Cortex of kidney (tissue), 1 donor: ENCODE results near the gene UGT2B15.
"Not testable (repeated sequence)": the region's sequence is repeated elsewhere in the genome, so short reads cannot be mapped to it uniquely, and the experiment has no call there.

ENCODE experiments used
- DNase-seq: peaks from one replicate; lab custom pipeline; 2025; lab: John Stamatoyannopoulos, UW

The UGT2B15 gene

DNA sequence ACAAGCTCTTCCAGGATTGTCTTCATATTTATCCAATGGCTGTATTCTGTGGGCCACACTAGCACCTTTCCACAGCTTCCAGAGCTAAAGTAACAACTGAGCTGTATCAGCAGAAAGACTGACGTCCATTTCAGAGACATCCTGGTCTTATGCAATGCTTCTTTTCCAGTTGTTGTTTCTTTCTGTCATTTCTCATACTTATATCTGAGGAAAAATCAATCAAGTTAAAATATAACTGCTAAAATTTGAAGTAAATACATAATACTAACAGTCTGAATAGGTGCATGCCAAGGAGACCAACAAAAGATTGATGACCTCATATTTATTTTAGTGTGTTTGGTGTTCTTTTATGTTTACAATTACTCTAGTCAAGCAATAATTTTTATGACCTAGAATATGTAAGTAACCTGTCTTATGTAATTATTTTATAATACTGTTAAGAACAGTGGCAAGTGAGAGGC is at the start of gene UGT2B15:
UGT2B15 (minus strand) TSS at position 174 of the 461 bp plus-strand sequence; CDS start at position 140, 34 bp downstream.
- DNase-seq, result not testable (repeated sequence)

DNA sequence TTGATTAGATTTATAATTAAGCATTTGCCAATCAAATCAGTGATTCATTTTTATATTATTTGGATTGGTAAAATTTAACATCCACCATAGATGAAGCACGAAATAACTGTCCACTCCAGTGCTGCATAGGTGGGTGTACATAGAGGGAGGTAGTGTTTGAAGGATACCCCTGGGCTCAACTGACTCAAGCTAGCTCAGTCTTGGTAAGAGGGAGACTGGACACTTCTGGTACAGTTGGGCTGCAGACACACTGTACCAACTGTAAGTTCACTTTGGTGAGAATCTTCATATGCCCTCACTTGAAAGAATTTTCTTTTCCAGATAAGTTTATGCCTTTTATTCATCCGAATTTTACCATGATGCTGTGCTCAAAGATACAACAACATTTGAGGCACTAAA is 48.6 kb upstream of the UGT2B15 start:
- no peak for DNase-seq

DNA sequence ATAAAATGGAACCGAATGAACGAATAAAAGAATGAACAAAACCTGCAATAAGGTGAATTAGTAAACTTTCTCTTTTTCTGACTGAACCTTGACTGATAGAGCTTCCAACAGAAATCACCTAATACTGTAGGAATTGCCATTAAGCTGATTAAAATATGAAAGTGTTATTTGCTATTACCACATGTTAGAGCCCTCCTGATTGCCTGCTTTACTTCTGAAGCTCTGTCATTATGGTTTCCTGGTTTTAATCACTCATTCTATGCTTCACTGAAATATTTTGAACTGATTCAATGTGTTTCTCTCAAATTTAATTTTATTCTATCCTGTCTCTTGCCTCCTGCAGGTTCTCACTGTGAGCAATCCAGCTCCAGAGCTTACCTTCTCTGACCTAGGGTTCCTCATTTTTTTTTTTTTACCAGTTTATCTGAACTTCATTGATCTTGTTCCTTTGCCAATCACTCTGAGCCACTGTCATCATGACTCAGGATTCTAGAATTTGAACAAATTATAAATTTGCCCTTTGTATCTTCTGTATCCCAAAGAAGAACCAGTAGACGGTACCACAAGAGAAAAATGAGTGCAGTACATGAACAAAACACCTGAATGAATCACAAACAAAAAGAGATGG is 48.1 kb upstream of the UGT2B15 start:
- no peak for DNase-seq

GRCh38 chr4:68717999-68718398 is 47.5 kb upstream of the UGT2B15 start:
- DNase-seq, result no peak

- no peak for DNase-seq
Measured at GRCh38 chr4:68714400-68714799, 43.9 kb upstream of the UGT2B15 start.

DNA sequence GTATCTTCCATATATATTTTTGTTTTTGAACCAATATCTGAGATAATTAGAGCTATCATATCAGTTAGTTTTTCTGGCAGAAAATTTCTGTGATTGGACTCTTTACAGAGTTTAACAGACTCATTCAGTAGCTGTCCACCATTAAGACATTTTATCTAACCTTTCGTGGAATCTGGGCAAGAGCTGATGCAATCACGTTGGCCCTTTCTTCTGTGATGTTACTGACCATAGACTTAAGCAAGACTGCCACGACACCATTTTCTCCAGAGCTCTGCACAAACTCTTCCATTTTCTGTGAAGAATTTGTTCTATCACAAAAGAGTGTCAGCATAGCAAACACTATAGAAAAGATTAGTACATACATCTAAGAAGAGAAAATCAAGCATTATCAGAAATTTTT is 41.8 kb upstream of the UGT2B15 start:
- no peak for DNase-seq

DNA sequence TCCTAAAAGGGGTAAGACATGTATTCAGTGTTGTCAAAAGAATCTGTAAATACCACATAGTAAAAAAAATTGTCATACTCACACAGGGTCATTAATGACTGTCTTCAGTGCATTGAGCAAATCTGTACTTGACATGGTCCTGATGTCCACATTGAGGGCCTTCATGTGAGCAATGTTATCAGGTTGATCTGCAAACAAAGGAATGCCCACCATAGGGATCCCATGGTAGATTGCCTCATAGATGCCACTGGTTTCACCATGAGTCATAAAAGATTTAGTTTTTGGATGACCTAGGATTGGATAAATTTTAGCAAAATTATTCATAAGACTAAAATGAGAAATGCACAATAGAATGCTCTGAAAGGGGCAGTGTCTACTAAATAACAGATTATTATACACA is 38.1 kb upstream of the UGT2B15 start:
- DNase-seq, result no peak

GRCh38 chr4:68703168-68703567 is 32.7 kb upstream of the UGT2B15 start:
- not testable (repeated sequence) for DNase-seq

DNA sequence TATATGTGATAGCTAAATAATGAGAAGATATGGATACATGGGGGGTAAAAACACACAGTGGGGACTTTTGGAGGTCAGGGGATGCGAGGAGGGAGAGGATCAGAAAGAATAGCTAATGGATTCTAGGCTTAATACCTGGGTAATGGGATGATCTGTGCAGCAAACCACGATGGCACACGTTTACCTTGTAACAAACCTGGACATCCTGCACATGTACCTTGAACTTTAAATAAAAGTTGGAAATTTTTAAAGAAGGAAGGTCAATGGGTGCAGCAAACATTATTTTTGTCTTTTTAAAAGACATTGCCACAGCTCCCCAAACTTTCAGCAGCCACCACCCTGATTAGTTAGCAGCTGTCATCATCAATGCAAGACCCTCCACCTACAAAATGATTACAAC is 29.7 kb upstream of the UGT2B15 start:
- no peak for DNase-seq

GRCh38 chr4:68693325-68694075 is 23.0 kb upstream of the UGT2B15 start:
- no peak for DNase-seq

DNA sequence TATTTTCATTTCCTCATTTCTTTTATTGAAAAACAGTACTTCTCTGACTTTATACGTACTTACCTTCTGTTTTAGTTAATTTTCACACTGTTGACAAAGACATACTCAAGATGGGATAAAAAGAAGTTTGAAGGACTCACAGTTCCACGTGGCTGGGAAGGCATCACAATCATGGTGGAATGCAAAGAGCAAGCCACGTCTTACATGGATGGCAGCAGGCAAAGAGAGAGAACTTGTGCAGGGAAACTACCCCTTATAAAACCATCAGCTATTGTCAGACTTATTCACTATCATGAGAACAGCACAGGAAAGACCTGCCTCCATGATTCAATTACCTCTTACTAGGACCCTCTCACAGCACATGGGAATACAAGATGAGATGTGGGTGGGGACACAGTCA is 20.7 kb upstream of the UGT2B15 start:
- no peak for DNase-seq

DNA sequence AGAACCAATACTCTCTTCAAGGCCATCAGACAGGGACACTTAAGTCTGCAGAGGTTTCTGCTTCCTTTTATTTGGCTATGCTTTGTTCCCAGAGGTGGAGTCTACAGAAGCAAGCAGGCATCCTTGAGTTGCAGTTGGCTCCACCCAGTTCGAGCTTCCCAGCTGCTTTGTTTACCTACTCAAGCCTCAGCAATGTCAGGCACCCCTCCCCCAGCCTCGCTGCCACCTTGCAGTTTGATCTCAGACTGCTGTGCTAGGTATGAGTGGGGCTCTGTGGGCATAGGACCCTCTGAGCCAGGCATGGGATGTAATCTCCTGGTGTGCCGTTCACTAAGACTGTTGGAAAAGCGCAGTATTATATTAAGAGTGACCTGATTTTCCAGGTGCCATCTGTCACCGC is 12.6 kb upstream of the UGT2B15 start:
- DNase-seq, result no peak

- DNase-seq, result not testable (repeated sequence)
Measured at GRCh38 chr4:68681298-68681697, 10.8 kb upstream of the UGT2B15 start.

- DNase-seq, result no peak
Measured at GRCh38 chr4:68673143-68673542, 2.7 kb upstream of the UGT2B15 start.

- DNase-seq, result not testable (repeated sequence)
Measured at GRCh38 chr4:68671217-68671616, 765 bp upstream of the UGT2B15 start.

DNA sequence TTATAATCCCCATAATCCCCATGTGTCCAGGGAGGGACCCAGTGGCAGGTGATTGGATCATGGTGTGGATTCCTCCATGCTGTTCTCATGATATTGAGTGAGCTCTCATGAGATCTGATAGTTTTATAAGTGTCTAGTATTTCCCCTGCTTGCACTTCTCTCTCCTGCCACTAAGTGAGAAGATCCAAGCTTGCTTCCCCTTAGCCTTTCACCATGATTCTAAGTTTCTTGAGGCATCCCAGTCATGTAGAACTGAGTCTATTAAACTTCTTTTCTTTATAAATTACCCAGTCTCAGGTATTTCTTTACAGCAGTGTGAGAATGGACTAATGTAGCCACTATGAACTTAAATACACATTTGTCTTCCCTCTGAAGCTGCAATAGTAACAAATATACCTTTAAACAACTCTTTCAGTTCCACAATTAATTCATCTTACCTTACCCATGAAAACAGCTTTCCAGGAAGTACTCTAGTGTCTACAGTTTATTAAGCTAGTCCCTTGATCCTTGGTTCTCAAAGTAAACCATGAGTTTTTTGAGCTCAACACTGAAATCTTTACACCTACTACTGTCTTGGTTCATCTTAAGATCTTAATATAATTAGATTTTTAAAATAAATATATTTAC is 1.8 kb downstream of the UGT2B15 start:
- DNase-seq, result not testable (repeated sequence)

- DNase-seq, result not testable (repeated sequence)
Measured at GRCh38 chr4:68667551-68667950, 2.9 kb downstream of the UGT2B15 start.

DNA sequence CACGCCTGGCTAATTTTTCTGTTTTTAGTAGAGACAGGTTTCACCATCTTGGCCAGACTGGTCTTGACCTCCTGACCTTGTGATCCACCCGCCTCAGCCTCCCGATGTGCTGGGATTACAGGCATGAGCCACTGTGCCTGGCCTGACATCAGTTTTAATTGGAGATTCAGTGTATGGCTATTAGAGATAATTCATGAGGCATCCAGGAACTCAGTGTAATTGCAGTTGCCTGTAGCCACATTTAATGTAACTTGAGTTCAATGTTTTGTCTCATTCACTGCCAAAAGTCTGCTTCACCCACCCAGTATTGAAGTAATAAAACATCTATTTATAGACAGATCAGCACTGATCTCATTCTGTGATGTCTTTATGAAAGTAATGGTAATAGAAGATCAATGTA is 5.7 kb downstream of the UGT2B15 start:
- DNase-seq, result not testable (repeated sequence)

GRCh38 chr4:68662836-68663574 is 7.4 kb downstream of the UGT2B15 start:
- not testable (repeated sequence) for DNase-seq

GRCh38 chr4:68658672-68659071 is 11.8 kb downstream of the UGT2B15 start:
- no peak for DNase-seq

DNA sequence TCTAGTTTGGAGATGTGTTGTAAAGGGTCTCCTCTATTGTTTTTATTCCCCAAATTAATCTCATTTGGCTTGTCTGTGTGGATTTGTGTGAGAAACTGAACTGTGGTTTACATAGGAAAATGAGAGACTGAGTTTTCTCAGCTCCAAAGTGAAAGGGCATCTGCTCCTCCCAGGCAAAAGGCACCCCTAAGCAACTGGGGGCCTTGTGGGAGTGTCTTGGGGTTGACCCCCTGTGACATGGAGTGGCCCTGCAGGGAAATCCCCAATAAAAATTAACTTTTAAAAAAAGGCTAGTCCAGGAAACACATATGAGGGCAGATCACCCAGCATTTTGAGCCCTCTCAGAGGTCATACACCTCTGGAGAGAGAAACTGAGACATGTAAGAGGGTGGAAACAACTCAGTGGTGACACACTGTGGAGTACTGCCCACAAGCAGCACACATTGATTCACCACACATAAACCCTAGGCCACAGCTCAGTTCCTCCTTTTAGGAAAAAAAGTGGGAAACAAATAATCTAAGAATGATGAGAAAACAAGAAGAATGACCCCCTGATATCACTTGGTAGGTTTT is 13.3 kb downstream of the UGT2B15 start:
- not testable (repeated sequence) for DNase-seq

DNA sequence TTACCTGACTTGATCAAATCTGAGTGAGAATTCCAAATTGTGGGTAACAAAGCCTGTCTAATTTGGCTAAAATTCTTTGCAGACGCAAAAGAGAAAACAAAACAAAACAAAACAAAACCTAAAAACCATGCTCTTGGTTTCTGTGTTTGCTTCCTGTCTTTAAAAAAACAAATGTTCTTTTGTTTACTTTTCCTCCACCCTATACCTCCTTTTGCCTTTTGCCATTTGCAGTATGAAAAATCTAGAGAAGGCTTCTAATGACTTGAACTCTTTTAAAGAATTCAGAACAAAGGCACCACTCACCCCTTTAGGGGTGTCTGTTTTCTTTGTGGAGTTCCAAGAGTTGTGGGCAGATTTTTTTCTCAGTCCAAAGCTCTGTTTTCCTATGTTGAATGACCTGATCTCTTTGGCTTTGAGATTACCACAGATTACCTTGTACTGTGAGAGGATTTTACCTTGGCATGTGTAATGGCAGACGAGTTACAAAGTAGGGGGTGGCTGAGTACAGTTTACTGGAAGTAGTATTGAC is 13.9 kb downstream of the UGT2B15 start:
- DNase-seq, result not testable (repeated sequence)
